Measurements from ENCODE around the gene SLC35F3.
"Not testable (repeated sequence)": the region's sequence is repeated elsewhere in the genome, so short reads cannot be mapped to it uniquely, and the experiment has no call there.

SLC35F3 gene

DNA sequence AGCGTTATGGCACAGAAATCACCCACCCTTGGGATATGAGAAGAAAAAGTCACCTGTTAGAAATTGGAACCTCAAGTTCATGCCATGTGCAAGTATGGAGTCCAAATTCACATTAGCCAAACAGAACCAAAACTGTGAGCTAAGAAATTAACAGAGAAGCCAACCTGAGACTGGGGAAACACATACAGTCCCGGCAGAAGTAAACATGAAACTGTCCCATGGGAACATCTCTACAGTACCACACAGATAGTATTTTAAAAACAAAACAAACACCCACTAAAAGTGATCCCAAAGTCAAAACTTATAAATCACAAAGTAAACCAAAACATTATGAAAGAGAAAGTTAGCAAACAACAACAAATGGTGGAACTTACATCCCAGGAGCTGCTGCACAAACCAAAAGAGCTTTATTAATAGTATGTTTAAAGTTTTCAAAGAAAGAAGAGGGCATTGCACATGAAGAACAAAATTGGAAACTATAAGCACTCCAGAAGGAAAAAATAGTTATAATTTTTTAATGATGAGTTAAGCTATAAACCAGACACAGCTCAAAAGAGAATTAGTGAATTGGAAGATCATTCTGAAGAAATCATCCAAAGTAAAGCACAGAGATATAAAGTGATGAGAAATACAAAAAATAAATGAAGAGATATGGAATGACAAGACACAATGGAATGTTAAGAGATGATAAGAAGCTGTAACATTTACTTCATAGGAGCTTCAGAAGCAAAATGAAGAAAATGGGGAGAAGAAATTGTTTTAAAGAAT, 385.2 kb downstream of the SLC35F3 start:
- no peak overlapping the region for H3K4me3 ChIP-seq (ENCODE audit: low read length)
- no peak for DNase-seq (ENCODE audit: low read depth, low spot score)

GRCh38 chr1:234292011-234292410, 387.5 kb downstream of the SLC35F3 start:
- H3K4me3 ChIP-seq (ENCODE audit: low read length): no peak overlapping the region
- DNase-seq (ENCODE audit: low read depth, low spot score): no peak

DNA sequence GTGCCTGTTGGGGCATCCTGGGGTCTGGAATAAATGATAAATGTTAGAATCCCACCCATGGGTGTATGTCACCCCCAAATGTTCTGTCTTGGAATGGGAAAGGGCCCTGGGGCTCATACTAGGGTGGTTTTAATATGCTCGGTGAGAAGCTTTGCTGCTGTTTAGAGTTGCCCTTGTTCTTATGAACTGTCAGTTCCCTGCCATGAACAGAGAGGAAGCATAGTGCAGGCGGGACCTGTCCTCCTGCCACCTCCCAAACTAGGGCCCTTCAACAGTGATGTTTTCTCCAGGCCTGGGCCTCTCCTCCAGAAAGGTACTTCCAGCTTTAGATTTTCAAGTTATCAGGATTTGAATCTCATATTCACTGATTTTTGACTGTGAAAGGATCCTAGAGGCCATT, 388.1 kb downstream of the SLC35F3 start:
- DNase-seq (ENCODE audit: low read depth, low spot score): no peak
- H3K4me3 ChIP-seq (ENCODE audit: low read length): no peak overlapping the region

- DNase-seq (ENCODE audit: low read depth, low spot score): no peak
- no peak overlapping the region for H3K4me3 ChIP-seq (ENCODE audit: low read length)
Observed at GRCh38 chr1:234294109-234294817, 389.8 kb downstream of the SLC35F3 start.

DNA sequence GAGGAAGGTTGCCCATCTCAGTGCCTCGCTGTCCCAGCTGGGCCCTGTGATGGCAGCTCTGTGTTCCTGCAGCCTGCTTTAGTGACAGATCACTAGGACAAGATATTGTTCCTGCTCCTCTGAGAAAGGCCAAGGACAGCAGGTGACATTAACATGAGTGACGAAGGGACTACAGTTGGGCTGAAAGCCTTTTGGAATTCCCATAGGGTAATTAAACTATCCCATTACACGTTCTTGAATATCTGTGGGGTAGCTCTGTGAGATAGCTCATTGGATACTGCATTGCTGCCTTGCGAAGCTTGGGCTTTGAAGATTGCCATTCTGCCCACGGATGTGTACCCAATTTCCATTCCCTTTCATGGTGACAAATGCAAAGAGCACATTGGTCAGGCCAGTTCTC, 390.6 kb downstream of the SLC35F3 start:
- no peak overlapping the region for H3K4me3 ChIP-seq (ENCODE audit: low read length)
- DNase-seq (ENCODE audit: low read depth, low spot score): no peak

- no peak for DNase-seq (ENCODE audit: low read depth, low spot score)
- H3K4me3 ChIP-seq (ENCODE audit: low read length): no peak overlapping the region
Observed at GRCh38 chr1:234295626-234296025, 391.1 kb downstream of the SLC35F3 start.

DNA sequence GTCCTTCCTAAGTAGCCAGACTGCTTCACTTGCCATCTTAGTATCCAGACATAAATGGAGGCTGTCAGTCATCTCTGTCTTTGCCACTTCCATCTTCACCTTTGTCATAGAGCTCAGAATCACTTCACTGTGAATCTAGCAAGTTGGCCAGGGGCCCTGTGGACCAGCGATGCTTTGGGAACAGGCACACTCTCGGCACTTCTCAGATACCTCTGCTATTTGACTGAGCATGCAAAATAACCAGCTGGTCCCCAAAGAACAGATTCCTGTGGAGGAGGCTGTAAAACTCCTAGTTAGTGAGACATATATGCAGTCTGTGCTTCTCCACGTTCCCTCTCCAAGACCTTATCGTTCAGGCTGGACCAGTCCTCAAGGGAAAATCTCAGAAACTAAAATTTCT, 392.0 kb downstream of the SLC35F3 start:
- DNase-seq (ENCODE audit: low read depth, low spot score): no peak
- no peak overlapping the region for H3K4me3 ChIP-seq (ENCODE audit: low read length)

DNA sequence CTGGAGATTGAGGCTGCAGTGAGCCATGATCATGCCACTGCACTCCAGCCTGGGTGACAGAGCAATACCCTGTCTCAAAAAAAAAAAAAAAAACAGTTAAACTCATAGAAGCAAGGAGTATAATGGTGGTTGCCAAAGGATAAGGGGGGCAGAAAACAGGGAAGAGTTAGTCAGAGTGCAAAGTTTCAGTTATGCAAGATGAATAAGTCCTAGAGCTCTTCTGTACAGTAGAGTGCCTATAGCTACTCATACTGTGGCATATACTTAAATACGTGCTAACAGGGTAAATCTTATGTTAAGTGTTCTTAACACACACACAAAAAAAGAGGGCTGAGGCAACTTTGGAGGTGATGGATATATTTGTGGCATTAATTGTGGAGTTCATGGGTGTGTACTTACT, 393.2 kb downstream of the SLC35F3 start:
- no peak overlapping the region for H3K4me3 ChIP-seq (ENCODE audit: low read length)
- no peak for DNase-seq (ENCODE audit: low read depth, low spot score)

DNA sequence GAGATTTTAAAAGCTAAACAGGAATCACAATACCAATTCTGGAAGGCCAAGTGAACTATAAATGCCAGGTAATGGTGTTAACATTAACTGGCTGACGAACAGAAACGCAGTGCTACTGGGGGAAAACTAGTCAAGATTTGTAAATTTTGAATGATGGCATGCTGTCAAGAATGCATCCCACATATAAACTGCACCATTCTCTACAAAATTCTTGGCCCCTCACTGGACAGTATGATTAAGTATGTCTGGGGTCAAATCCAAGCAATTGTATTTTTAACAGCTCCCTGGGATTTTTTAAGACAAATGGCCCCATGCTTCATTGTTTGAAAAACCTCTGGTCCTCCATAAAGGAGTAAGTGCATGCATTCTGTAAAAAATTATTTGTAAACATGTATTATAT, 395.6 kb downstream of the SLC35F3 start:
- H3K4me3 ChIP-seq (ENCODE audit: low read length): no peak overlapping the region
- no peak for DNase-seq (ENCODE audit: low read depth, low spot score)

DNA sequence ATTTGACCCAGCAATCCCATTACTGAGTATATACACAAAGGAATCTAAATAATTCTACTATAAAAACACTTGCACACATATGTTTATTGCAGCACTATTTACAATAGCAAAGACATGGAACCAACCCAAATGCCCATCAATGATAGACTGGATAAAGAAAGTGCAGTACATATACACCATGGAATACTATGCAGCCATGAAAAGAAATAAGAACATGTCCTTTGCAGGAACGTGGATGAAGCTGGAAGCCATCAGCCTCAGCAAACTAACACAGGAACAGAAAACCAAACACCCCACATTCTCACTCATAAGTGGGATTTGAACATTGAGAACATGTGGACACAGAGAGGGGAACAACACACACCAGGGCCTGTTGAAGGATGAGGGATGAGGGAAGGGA, 397.2 kb downstream of the SLC35F3 start:
- DNase-seq (ENCODE audit: low read depth, low spot score); H3K4me3 ChIP-seq (ENCODE audit: low read length): not testable (repeated sequence)

DNA sequence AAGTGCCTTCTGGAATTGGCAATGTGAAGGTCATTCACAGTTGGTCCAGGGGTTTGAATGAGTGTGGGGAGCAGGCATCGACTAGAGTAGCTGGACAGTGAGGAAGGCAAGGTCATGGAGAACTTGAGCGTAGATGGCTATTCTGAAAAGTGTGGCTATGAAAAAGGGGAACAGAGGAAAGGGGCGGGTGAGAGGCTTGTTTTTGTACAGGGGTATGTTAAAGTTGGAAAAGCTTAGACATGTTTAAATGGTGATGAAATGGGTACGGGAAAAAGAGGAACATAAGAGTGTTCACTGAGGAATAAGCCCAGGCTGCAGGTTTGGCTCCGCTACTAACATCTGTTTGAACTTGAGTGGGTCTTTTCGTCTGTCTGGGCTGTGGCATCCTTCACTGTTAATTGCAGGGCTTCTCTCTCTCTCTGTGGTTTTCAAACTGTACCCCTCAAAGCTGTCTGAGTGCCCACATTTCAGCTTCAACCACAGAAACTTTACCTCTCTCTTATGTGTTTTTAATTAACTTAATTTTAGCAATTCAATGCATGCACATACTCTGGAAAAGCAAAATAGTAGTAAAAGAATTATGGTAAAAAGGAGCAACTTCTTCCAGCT, 398.0 kb downstream of the SLC35F3 start:
- no peak overlapping the region for H3K4me3 ChIP-seq (ENCODE audit: low read length)
- DNase-seq (ENCODE audit: low read depth, low spot score): peak; percentile 57

DNA sequence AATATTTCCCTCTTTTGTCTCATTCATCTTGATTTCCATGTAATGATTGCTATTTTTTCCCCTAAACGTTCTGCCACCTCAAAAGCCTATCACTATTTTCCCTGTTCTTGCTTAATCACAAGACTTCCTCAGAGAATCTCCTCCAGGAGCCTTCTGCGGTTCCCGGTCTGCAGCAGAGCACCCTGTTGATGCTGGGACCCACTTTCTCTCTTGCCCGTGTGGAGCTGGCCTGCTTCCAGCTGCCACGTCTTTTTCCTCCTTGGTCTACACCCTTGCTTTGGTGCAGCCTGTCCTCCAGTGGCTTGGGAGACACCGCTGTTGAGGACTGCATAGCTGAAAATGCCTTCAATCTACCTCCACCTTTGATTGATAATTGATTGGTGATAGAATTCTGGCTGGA, 398.8 kb downstream of the SLC35F3 start:
- H3K4me3 ChIP-seq (ENCODE audit: low read length): no peak overlapping the region
- no peak for DNase-seq (ENCODE audit: low read depth, low spot score)

- H3K4me3 ChIP-seq (ENCODE audit: low read length): no peak overlapping the region
- no peak for DNase-seq (ENCODE audit: low read depth, low spot score)
Observed at GRCh38 chr1:234307726-234308125, 403.2 kb downstream of the SLC35F3 start.

DNA sequence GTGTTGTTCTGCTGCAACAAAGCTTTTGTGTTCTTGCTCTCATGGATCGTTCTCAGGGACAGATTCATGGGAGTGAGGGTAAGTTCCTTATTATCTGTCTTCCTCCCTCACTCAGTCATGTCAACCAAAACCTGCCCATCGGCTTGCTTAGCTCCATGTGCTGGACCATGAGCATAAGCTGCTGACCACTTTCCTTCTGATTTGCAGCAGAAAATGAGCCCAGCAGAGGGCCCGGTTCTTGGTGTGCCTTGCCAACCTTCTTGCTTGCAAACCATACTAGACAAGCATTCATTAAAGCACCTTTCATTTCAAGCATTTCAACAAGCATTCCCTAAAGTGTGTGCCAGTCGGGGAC, 404.7 kb downstream of the SLC35F3 start:
- no peak overlapping the region for H3K4me3 ChIP-seq (ENCODE audit: low read length)
- no peak for DNase-seq (ENCODE audit: low read depth, low spot score)

GRCh38 chr1:234309598-234310459, 405.4 kb downstream of the SLC35F3 start:
- no peak overlapping the region for H3K4me3 ChIP-seq (ENCODE audit: low read length)

DNA sequence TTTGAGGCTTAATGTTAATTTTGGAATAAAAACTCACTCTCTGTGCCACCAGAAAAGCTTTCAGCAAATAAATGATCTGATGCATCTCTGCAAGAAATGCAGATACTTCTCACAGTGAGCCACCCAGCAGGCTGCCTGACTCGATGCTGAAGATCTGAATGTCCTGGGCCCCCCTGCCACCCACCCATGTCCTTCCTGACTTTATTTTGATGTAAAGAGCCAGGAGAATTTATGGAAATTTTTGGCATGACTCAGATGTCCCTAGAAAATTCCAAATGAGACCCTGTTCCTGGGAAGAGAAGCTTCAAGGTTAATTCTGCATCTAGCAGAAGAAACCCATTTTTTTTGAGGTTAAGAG, 406.0 kb downstream of the SLC35F3 start:
- H3K4me3 ChIP-seq (ENCODE audit: low read length): no peak overlapping the region
- no peak for DNase-seq (ENCODE audit: low read depth, low spot score)

More at GRCh38 chr1:234309598-234310459, 405.4 kb downstream of the SLC35F3 start:
- DNase-seq (ENCODE audit: low read depth, low spot score): peak; percentile 57

- no peak overlapping the region for H3K4me3 ChIP-seq (ENCODE audit: low read length)
- DNase-seq (ENCODE audit: low read depth, low spot score): no peak
Observed at GRCh38 chr1:234311414-234311813, 406.9 kb downstream of the SLC35F3 start.

DNA sequence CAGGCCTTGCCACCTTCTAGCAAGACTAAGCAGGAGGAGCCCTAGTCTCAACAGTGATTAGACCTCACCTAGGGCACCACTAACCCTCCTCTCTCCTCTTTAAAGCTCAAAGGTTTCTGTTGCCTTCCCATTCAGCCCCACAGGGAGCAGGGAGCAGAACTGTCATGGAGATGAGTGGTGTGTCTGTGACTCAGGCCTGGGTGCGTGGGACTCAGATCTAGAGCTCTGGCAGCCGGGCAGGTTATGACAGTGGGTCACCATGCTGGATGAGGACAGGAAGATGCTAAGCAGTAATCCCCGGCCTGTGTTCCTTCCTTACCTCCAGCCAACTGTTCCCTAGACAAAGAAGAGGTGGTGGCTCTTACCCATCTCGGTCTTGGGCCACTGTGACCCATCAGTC, 408.7 kb downstream of the SLC35F3 start:
- no peak for DNase-seq (ENCODE audit: low read depth, low spot score)
- no peak overlapping the region for H3K4me3 ChIP-seq (ENCODE audit: low read length)

GRCh38 chr1:234315091-234315541, 410.6 kb downstream of the SLC35F3 start:
- H3K4me3 ChIP-seq (ENCODE audit: low read length): no peak overlapping the region
- peak; percentile 76 for DNase-seq (ENCODE audit: low read depth, low spot score)

GRCh38 chr1:234315588-234315987, 411.1 kb downstream of the SLC35F3 start:
- H3K4me3 ChIP-seq (ENCODE audit: low read length): no peak overlapping the region
- no peak for DNase-seq (ENCODE audit: low read depth, low spot score)

All from Jurkat, Clone E6-1 (cell line).